ENCODE data around the gene MACC1.

MACC1 gene

DNA sequence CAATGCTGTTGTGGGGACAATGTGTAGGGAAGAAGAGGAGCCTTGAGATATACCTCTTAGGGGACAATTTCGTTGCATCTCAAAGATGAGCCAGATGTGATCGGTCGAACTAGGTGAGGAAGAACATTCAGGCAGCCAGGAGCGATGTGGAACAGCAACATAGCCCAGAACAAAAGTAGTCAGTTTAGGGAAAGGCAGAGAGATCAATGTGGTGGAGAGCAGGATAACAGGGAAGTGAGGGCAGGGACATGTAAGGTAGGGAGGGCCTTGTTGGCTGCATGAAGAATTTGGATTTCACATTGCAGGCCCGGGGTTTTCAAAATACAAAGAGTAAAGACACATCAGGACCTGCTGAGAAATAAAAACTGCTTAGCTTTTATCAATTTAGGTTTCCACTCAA lies 29.1 kb upstream of the MACC1 start:
- DNase-seq (ENCODE audit: low read depth) = no peak
- TF ChIP-seq, protein P1, sequence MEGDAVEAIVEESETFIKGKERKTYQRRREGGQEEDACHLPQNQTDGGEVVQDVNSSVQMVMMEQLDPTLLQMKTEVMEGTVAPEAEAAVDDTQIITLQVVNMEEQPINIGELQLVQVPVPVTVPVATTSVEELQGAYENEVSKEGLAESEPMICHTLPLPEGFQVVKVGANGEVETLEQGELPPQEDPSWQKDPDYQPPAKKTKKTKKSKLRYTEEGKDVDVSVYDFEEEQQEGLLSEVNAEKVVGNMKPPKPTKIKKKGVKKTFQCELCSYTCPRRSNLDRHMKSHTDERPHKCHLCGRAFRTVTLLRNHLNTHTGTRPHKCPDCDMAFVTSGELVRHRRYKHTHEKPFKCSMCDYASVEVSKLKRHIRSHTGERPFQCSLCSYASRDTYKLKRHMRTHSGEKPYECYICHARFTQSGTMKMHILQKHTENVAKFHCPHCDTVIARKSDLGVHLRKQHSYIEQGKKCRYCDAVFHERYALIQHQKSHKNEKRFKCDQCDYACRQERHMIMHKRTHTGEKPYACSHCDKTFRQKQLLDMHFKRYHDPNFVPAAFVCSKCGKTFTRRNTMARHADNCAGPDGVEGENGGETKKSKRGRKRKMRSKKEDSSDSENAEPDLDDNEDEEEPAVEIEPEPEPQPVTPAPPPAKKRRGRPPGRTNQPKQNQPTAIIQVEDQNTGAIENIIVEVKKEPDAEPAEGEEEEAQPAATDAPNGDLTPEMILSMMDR (conservative IDR thresholded peaks at IDR 0.05; ENCODE audit: low read length) = no peak

DNA sequence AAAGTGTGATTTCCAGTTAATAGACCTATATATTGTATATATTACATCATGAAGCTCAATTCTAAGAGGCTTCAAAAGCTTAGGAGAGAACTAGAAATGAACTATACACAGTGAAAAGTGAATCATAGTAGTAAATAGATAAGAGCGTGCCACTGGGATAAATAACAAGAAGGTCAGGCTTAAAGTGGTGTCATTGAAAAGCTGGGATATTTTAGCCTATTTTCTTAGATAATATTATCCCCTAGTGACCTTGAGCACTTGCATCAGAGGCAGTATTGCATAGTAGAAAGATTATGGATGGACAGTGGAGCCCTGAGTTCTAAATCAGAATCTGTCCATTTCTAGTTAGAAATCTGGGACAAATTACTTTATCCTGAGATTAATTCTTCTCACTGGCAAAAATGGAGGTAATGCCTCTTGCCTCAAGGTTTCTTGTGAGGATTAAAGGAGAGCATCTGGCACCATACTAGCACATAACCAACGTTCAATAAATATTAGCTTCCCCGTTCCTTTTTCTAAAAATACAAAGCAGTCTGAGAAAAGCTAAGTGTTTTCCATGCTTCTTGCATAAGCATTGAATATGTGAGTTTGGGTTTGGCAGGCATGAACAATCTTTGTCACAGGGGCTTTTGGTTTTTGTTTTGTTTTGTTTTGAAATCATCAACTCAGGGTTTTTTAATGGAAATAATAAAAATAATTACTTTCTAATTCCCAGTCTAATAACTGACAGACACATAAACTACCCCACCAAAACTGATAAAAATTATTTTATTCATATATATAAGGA lies 27.3 kb upstream of the MACC1 start:
- DNase-seq (ENCODE audit: low read depth) = no peak
- TF ChIP-seq, protein P1 (conservative IDR thresholded peaks at IDR 0.05; ENCODE audit: low read length) = no peak
- no peak overlapping the region for H3K4me3 ChIP-seq (ENCODE audit: low read length)

More for the DNA sequence above, 29.1 kb upstream of the MACC1 start:
- H3K4me3 ChIP-seq (ENCODE audit: low read length) = no peak overlapping the region

DNA sequence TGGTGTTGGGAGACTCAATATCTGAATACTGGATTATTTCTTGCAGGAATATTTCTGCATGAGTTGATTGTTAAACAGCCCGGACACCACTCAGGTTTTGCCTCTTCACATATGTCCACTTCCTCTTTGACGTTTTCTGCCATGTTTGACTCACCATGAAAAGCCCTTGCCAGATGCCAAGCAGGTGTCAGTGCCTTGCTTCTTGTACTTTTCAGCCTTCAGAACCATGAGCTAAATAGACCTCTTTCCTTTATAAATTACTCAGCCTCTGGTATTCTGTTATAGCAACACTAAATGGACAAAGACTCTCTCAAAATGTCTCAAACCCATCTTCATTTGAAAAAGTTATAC lies 24.7 kb upstream of the MACC1 start:
- TF ChIP-seq, protein P1 (conservative IDR thresholded peaks at IDR 0.05; ENCODE audit: low read length) = no peak
- no peak overlapping the region for H3K4me3 ChIP-seq (ENCODE audit: low read length)

DNA sequence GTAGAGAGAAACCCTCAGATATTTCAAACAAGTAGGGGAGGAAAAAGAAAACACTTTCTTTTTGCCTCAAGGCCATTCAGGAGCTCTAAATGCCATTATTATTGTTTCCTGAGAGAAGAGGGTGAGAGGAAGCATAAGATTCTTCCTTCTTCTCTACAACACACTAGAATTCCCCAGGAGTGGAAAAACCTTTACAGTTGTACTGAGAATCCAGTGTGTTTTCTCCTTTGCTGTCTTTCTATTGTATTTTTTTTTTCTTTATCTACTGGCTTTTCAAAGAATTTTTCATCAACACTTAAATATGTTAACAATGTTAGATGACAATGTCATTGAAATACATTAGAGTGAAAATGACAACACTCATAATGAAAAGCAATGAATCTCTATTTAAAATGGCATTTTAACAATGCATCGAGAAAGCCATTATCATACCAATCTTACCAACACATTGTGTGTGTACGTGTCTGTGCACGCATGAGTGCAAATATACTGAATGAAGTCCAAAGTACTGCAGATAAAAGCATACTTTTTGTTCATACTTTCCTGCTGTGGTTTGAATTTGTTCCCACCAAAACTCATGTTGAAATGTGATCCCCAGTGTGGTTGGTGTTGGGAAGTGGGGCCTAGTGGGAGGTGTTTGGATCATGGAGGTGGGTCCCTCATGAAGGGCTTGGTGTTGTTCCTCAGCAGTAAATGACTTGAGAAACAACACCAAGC lies 24.2 kb upstream of the MACC1 start:
- H3K4me3 ChIP-seq (ENCODE audit: low read length) = no peak overlapping the region
- TF ChIP-seq, protein P1 (conservative IDR thresholded peaks at IDR 0.05; ENCODE audit: low read length) = no peak
- peak; percentile 99 for DNase-seq (ENCODE audit: low read depth)

More for the DNA sequence above, 24.7 kb upstream of the MACC1 start:
- no peak for DNase-seq (ENCODE audit: low read depth)

DNA sequence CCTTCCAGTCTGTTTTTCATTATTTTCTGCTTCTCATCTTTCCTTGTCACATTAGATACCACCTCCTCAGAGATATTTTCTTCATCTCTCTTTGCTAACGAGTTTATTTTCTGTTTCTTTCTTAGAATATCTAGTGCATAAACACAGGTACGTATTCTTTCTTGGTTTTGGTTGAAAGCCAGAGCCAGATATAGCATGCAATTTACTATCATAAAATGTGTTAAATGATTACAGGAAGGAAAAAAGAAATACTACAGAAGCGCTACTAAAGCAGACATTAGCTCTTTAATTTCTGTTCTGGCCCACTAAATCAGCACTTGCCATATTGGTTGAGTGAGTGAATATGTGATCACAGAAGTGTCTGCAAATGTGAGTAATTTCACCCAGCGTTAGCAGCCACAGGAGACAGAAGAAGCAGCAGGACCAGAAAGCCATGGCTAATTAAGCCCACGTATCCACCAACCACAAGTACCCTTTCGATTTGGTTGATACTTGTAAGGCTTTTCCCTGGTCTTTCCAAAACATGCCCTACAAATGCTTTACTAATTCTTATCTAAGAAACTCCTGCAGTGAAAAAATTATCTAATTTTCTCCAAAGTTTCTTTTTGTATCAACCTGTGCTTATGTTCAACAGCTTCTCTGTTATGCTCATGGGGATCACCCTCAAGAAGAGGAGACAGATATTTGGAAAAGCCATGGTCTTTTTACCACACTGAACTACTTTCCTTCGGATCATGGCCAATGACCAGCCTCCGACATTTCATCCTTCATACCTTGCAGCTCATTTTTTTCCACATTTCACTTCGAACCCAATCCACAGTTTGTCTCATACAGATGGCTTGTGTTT lies 23.1 kb upstream of the MACC1 start:
- H3K4me3 ChIP-seq (ENCODE audit: low read length) = no peak overlapping the region
- DNase-seq (ENCODE audit: low read depth) = no peak
- TF ChIP-seq, protein P1 (conservative IDR thresholded peaks at IDR 0.05; ENCODE audit: low read length) = no peak

DNA sequence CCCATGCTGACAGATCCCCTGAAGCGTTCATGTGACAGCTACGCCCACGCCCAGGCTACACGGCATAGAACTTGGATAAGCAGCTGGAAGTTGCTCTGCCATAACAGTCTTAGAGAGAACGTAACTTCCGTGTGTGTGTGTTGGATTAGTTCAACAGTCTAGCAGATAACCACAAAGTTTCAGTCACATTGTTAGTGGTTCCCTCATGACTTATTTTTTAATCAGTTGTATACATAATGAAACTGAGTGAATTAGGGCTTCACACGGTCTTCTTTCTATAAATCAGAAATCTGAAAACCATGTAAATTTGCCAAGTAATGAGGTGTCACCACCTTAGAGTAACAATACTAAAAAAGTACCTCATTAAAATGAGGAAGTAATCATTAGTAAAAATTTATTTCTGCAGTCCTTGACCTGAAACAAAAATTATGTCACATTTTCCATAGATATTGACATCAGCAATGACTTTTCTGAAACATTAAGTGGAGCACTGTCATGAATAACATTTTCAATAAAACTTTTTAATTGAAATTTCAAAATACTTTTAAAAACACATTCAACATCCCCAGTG lies 21.7 kb upstream of the MACC1 start:
- H3K4me3 ChIP-seq (ENCODE audit: low read length) = no peak overlapping the region
- no peak for DNase-seq (ENCODE audit: low read depth)
- TF ChIP-seq, protein P1 (conservative IDR thresholded peaks at IDR 0.05; ENCODE audit: low read length) = no peak
